Inflammatory macrophage treated with lipopolysaccharide for 4 hours (primary cell): ENCODE measurements around the gene CTSZ.

Experiments used
- DNase-seq: peaks from one replicate; pipeline ENCODE4 v3.0.0-alpha.2; 2020

The CTSZ gene

DNA sequence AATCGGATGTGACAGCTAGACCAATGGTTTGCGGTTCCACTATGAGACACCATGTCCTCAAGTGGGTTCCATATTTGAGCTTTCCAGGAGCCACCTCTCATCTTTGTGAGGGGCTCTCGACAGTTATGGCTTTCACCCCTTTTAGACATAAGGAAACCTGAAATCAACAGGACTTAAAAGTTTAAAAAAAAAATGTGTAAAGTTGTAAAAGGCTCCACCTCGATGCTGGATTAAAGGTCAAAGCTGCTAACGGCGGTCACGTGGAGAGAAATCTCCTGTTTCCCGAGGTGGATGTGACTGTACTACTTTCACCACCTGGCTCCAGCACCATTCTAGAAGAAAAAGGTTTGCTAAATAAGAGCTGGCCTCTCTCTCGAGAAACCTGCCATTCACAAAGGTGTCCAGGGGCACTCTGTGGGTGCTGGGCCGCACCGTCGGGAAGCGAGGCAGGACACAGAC lies 24.5 kb upstream of the CTSZ start:
- DNase-seq: no peak

- DNase-seq: no peak
These were observed 24.0 kb upstream of the CTSZ start for GRCh38 chr20:59030911-59031563.

GRCh38 chr20:59028812-59029211 lies 21.8 kb upstream of the CTSZ start:
- DNase-seq: no peak

- DNase-seq: peak; percentile 29
These were observed 20.8 kb upstream of the CTSZ start for GRCh38 chr20:59027741-59028320.

DNA sequence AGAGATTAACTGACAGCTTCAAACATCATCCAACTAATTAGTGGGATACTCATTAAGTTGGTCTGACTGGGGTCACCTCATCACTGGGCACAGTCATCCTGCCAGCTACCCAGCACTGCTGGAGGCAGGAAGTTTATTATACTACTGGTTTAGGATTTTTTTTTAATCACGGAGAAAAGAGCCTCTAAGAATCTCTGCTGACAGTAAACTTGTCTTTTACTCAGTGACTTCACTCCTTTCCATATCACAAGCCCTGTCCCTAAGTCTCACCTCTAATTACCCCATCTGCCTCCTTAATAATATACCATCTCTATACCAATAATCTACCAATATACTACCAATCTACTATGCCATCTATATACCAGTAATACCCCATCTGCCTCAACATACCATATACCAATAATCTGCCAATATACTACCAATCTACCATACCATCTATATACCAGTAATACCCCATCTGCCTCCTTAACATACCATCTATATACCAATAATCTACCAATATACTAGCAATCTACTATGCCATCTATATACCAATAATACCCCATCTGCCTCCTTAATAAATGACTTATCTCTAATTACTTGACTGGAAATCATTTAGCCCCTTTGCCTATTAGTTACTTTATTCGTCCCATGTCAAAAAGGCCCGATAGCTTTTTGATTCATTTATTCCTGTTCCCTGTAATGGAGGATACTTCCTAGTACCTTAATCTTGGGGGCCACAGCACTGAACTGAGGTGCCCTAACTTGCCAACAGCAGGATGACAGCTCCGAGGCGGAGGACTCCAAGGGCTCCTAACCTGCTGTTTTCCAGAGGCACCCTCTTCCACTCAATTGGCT lies 20.1 kb upstream of the CTSZ start:
- DNase-seq: no peak

DNA sequence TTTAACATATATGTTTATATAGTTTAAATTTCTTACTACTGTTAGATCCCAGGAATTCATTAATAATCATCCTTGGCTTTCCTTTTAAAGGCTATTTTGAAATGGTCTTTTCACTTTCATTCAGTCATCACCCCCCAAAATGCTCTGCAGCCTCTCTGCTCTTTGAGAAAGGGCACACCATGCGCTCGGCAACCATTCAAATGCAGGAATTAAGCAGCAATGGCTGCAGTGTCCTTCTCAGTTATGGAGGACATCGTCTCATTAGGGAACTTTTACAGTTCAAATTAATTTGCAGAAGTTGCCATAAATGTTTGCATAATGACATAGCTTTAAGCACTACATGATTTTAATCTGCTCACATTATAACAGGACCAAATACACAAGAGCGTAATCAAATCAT lies 18.5 kb upstream of the CTSZ start:
- no peak for DNase-seq

DNA sequence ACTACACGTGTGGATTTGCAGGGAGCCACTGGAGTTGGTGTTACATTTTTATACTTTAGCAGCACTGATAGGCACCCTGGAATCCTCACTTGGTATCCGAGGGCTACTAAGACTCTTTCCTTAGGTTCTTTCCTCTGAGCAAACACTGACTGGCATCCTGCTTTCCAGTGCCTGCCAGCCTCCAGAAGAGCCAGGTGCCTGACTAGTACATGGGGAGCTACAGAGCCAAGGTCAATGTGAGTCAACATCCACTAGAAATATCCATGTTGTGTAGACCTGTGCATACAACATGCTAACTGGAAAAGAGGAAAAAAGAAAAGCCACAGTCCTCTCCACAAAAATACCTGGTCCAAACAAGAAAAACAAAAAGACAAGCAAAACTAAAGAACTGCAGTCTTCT lies 18.0 kb upstream of the CTSZ start:
- no peak for DNase-seq

- no peak for DNase-seq
These were observed 17.1 kb upstream of the CTSZ start for GRCh38 chr20:59024111-59024530.

DNA sequence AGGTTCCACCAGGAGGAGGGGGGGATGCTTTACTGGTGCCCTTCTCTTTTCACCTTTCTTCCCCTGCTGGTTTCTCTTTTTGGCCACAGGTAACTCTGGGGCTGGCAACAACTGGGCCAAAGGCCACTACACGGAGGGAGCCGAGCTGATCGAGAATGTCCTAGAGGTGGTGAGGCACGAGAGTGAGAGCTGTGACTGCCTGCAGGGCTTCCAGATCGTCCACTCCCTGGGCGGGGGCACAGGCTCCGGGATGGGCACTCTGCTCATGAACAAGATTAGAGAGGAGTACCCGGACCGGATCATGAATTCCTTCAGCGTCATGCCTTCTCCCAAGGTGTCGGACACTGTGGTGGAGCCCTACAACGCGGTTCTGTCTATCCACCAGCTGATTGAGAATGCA lies 16.6 kb upstream of the CTSZ start:
- DNase-seq: no peak

- DNase-seq: no peak
These were observed 15.7 kb upstream of the CTSZ start for GRCh38 chr20:59022754-59023153.

DNA sequence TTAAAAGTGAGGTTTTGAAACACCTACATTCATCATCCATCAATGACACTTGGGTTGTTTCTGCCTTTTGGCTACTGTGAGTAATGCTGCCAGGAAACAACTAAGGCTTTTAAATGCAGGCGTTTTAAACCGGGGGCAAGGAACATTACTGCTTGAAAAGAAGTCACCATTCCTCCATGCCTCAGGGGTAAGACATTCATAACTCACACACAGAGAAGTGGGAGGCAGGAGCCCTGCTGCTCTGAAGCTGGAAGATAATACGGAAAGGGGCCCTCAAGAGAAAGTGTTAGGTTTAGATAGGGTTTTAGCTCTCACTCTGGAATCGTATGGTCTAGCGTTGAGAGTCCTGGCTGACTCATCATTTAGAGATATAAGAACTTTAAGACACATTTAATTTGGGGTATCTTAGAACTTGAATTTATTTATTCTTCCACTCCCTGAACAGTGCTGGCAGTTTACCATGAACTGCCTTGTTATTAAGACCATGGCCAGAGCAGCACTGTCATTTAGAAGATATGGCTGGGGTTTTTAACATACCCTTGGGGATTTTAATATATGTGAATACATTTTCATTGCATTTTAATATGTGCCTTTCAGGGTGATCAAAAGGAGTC lies 14.0 kb upstream of the CTSZ start:
- DNase-seq: no peak

- DNase-seq: no peak
These were observed 12.2 kb upstream of the CTSZ start, which contains the start of gene TUBB1 for GRCh38 chr20:59019217-59019616. Gene TUBB1, plus strand, starts transcription at chr20:59019429. Its CDS starts 94 bp downstream, at chr20:59019523.

- DNase-seq: no peak
These were observed 11.8 kb upstream of the CTSZ start for GRCh38 chr20:59018817-59019216.

GRCh38 chr20:59017493-59018231 lies 10.6 kb upstream of the CTSZ start:
- no peak for DNase-seq

DNA sequence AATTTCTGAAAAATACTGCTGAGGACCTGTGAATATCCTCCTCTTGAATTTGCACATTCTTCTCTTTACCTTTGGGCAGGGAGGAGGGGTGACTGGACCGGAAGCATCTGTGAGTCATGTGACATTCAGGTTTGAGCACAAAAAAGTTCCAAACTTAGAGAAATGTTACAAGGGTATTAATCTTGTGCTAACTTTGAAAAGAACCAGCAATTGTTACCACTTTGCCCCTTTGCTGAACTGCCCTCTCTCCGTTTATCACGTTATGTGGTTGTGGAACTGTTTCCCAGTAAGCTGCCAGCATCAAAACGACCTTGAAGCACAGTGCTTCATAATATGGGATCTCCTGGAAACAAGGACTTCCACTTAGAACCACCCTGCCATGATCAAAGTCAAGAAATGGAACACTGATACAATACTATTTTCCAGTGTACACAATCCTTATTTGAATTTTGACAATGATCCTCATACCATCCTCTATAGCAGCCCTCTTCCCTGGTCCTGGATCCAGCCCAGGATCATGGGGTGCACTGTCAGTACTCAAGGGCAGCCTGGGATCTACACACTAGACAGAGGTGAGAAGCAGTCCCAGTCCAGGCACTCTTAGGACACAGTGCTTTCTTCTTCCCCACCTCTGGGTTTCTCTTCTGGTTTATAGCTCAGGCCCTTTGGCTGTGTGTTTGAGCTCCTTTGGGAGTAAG lies 9.9 kb upstream of the CTSZ start:
- DNase-seq: no peak

GRCh38 chr20:59015812-59016711 lies 9.0 kb upstream of the CTSZ start:
- DNase-seq: no peak

- no peak for DNase-seq
These were observed 8.4 kb upstream of the CTSZ start for GRCh38 chr20:59015411-59015810.

DNA sequence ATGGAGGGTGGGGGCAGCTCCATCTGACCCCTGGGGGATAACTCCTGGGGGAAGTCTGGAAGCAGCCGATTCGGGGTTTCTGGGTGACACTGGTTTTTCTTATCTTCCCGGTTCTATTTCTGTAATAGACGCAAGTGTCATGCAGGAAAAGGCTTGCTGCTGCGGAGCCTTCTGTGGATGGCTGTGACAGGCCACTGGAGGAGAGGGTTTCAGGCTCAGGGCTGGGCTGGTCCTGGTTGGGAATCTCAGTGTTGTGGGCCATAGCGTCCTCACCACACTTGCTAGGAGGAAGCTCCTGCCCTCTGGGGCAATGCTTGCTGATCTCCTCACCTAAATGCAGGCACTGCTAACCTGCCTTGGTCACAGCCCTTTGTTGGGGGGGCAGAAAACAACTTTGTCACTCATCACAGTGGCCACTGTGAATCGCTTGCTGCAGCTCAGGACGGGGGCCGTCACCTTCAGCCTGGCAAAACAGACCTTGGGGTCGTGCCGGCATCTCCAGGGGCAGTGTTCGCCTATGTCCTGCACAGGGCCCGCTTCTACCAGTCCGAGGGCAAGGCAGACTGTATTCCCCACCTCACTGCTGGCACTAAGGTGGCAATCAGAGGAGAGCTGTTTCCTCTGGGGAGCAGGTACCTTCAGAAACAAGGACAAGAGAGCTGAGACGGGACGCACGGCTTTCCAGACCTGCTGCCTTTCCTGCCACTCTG lies 7.8 kb upstream of the CTSZ start:
- no peak for DNase-seq

DNA sequence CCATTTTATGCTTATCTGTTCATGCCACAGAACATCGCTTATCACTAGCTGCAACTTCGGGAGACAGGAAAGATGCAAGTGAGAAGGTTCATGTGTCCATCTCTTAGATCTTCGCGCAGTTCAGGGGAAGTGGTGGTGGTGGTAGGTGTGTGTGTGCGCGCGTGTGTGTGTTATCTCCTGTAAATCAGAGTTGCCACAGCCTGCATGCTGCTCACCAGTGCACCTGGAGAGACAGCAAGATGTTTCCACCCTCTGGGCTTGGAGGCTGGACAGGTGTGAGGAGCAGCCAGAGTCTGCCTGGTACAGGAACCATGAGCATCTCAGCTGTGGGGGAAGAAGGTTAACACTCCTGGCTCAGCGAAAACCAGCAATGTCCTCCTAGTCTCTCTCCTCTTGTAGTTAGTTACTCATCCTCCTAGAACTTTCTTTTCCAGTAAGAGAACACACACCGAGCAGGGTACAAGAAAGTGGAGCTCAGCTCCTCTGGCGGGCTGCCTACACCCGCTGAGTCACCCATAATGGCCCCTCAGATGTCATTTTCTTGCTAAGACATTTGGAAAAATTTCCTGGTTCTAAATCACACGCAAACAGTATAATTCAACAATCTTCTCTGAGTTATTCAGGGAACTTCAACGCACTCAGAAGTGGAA lies 7.0 kb upstream of the CTSZ start:
- DNase-seq: no peak
